Endothelial cell of umbilical vein (primary cell): ENCODE results near the gene SLC22A6.

Experiments used
- CTCF ChIP-seq, 2 donors: IDR thresholded peaks; 1 replicate in 1 of 2; 2 replicates in 1 of 2; pipeline ENCODE4 v1.5.1; 2011; ENCODE audit warnings: low read length in 2 of 2, mild to moderate bottlenecking in 2 of 2, moderate library complexity in 2 of 2, control low read depth in 1 of 2, inconsistent platforms in 1 of 2, low read depth in 1 of 2; ENCODE audit not compliant: insufficient read depth in 1 of 2; ENCODE audit errors: extremely low read depth in 1 of 2
- JUN ChIP-seq: IDR thresholded peaks from 2 replicates; pipeline ENCODE4 v1.6.1; 2011; ENCODE audit warnings: borderline replicate concordance, low read depth; ENCODE audit not compliant: insufficient read length, insufficient read depth
- POLR2A ChIP-seq: IDR thresholded peaks from 2 replicates; pipeline ENCODE4 v1.6.1; 2012; ENCODE audit warnings: low read depth, mild to moderate bottlenecking, control low read depth, low read length
- POLR2AphosphoS5 ChIP-seq: IDR thresholded peaks from 2 replicates; pipeline ENCODE4 v1.6.1; 2012; ENCODE audit warnings: low read depth, mild to moderate bottlenecking, control low read depth, low read length, moderate library complexity; ENCODE audit not compliant: insufficient read depth

GRCh38 chr11:63022441-63022840 is 37.7 kb upstream of the SLC22A6 start:
- TF ChIP-seq CTCF (IDR thresholded peaks at IDR 0.05; ENCODE audit: extremely low read depth in 1 of 2, insufficient read depth in 1 of 2, low read depth in 1 of 2, low read length in 2 of 2) (no peak), POLR2A (no peak), POLR2AphosphoS5 (no peak), JUN (no peak)
